GM18526 (cell line): ENCODE measurements around the gene NPFF.

ENCODE experiments used
- POLR2A ChIP-seq: IDR thresholded peaks from 3 replicates; pipeline ENCODE4 v1.6.1; 2011; ENCODE audit not compliant: insufficient read length; ENCODE audit errors: extremely low read depth

The NPFF gene

GRCh38 chr12:53506881-53507602, at the start of gene NPFF:
TSS of gene NPFF (minus strand) at chr12:53507484. CDS start at chr12:53507474, 10 bp downstream.
- no peak for TF ChIP-seq POLR2A

GRCh38 chr12:53552361-53553327, 45.4 kb upstream of the NPFF start:
- no peak for TF ChIP-seq POLR2A

GRCh38 chr12:53551889-53552291, 44.6 kb upstream of the NPFF start:
- no peak for TF ChIP-seq POLR2A

GRCh38 chr12:53550595-53550994, 43.3 kb upstream of the NPFF start:
- TF ChIP-seq POLR2A: no peak

GRCh38 chr12:53543539-53543938, 36.3 kb upstream of the NPFF start:
- TF ChIP-seq POLR2A: no peak

- TF ChIP-seq POLR2A: no peak
These were observed 32.2 kb upstream of the NPFF start for GRCh38 chr12:53539526-53539925.

- no peak for TF ChIP-seq POLR2A
These were observed 31.0 kb upstream of the NPFF start for GRCh38 chr12:53538209-53538689.

GRCh38 chr12:53536962-53537361, 29.7 kb upstream of the NPFF start:
- no peak for TF ChIP-seq POLR2A

- TF ChIP-seq POLR2A: no peak
These were observed 26.2 kb upstream of the NPFF start for GRCh38 chr12:53533471-53533870.

GRCh38 chr12:53532524-53533445, 25.5 kb upstream of the NPFF start:
- TF ChIP-seq POLR2A: no peak

- no peak for TF ChIP-seq POLR2A
These were observed 24.7 kb upstream of the NPFF start for GRCh38 chr12:53532021-53532420.

GRCh38 chr12:53530920-53531319, 23.6 kb upstream of the NPFF start:
- no peak for TF ChIP-seq POLR2A

- TF ChIP-seq POLR2A: no peak
These were observed 22.8 kb upstream of the NPFF start for GRCh38 chr12:53530061-53530460.

GRCh38 chr12:53524476-53524875, 17.2 kb upstream of the NPFF start:
- TF ChIP-seq POLR2A: no peak

- no peak for TF ChIP-seq POLR2A
These were observed 15.8 kb upstream of the NPFF start for GRCh38 chr12:53523131-53523530.
